ENCODE measurements around the gene TBX1.

Gene TBX1

GRCh38 chr22:19807161-19807913 lies 46.8 kb downstream of the TBX1 start:
- no peak for TF ChIP-seq CTCF (IDR thresholded peaks at IDR 0.05; ENCODE audit: insufficient read depth, low read length, poor library complexity, severe bottlenecking)
- no peak for DNase-seq (ENCODE audit: extremely low read depth, insufficient read length)
- H3K27me3 ChIP-seq (replicated peaks; ENCODE audit: control insufficient read depth, insufficient read depth, low read length): no peaks in the 10 kb centered on the region
- H3K36me3 ChIP-seq (ENCODE audit: control insufficient read depth, insufficient read depth, low read length): no peaks in the 10 kb centered on the region
- H3K4me3 ChIP-seq (replicated peaks; ENCODE audit: low read depth, low read length): no peak overlapping the region

- H3K4me3 ChIP-seq (replicated peaks; ENCODE audit: low read depth, low read length): no peak overlapping the region
- no peak for TF ChIP-seq CTCF (IDR thresholded peaks at IDR 0.05; ENCODE audit: insufficient read depth, low read length, poor library complexity, severe bottlenecking)
- H3K36me3 ChIP-seq (ENCODE audit: control insufficient read depth, insufficient read depth, low read length): no peaks in the 10 kb centered on the region
- DNase-seq (ENCODE audit: extremely low read depth, insufficient read length): no peak
- H3K27me3 ChIP-seq (replicated peaks; ENCODE audit: control insufficient read depth, insufficient read depth, low read length): no peaks in the 10 kb centered on the region
Observed at GRCh38 chr22:19807914-19808872, 47.6 kb downstream of the TBX1 start.

GRCh38 chr22:19808873-19809478 lies 48.4 kb downstream of the TBX1 start:
- DNase-seq (ENCODE audit: extremely low read depth, insufficient read length): no peak
- no peak for TF ChIP-seq CTCF (IDR thresholded peaks at IDR 0.05; ENCODE audit: insufficient read depth, low read length, poor library complexity, severe bottlenecking)
- no peaks in the 10 kb centered on the region for H3K36me3 ChIP-seq (ENCODE audit: control insufficient read depth, insufficient read depth, low read length)
- no peaks in the 10 kb centered on the region for H3K27me3 ChIP-seq (replicated peaks; ENCODE audit: control insufficient read depth, insufficient read depth, low read length)
- H3K4me3 ChIP-seq (replicated peaks; ENCODE audit: low read depth, low read length): no peak overlapping the region

GRCh38 chr22:19809741-19810140 lies 49.2 kb downstream of the TBX1 start:
- DNase-seq (ENCODE audit: extremely low read depth, insufficient read length): no peak
- Histone ChIP-seq H3K36me3 (ENCODE audit: control insufficient read depth, insufficient read depth, low read length) (no peaks in the 10 kb centered on the region), H3K27me3 (replicated peaks; ENCODE audit: control insufficient read depth, insufficient read depth, low read length) (no peaks in the 10 kb centered on the region), H3K4me3 (replicated peaks; ENCODE audit: low read depth, low read length) (no peak overlapping the region)
- TF ChIP-seq CTCF (IDR thresholded peaks at IDR 0.05; ENCODE audit: insufficient read depth, low read length, poor library complexity, severe bottlenecking): no peak

GRCh38 chr22:19810381-19811201 lies 50.0 kb downstream of the TBX1 start:
- Histone ChIP-seq H3K27me3 (replicated peaks; ENCODE audit: control insufficient read depth, insufficient read depth, low read length) (no peaks in the 10 kb centered on the region), H3K36me3 (ENCODE audit: control insufficient read depth, insufficient read depth, low read length) (no peaks in the 10 kb centered on the region)
- no peak for DNase-seq (ENCODE audit: extremely low read depth, insufficient read length)

More at GRCh38 chr22:19810381-19811201, 50.0 kb downstream of the TBX1 start:
- H3K4me3 ChIP-seq (replicated peaks; ENCODE audit: low read depth, low read length): no peak overlapping the region
- no peak for TF ChIP-seq CTCF (IDR thresholded peaks at IDR 0.05; ENCODE audit: insufficient read depth, low read length, poor library complexity, severe bottlenecking)
